Ramos (cell line): Measurements from ENCODE around the gene TMEM240.

Experiments used
- in situ Hi-C: fragments of 300-500 bp; cut with MboI; formaldehyde crosslinking; loops from one replicate; pipeline ENCODE4 v1.14.3; 2022; ENCODE audit warnings: low sequenced_read_pairs; ENCODE audit not compliant: unreplicated experiment

The TMEM240 gene

DNA sequence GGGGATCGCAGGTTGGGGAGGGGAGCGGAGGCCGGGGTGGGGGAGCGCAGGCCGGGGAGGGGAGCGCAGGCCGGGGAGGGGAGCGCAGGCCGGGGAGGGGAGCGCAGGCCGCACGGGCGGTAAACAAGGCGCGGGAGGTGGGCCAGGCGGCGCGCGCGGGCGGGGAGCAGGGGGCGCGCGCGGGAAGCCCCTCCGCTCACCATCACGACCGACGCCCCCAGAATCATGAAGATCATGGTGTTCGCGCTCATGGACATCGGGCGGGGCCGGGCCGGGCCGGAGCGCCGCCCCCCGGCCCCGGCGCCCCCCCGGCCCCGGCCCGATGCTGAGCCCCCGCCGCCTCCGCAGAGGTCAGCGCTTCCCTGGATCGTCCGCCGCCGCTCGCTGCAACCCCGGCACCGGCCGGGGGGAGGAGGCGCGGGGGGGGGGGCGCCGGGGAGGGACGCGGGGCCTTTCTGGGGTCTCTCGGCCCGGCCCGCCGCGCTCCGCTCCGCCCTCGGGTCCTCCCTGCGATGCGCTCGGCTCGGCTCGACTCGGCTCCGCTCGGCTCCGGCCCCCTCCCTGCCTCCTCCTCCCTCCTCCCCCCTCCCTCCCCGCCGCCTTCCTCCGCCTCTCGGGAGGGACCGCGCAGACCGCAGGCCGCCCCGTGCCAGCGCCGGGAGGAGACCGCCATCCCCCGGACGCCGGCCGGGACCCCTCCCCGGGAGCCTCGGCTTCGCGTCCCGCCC lies at the start of gene TMEM240:
Gene TMEM240 (minus strand): TSS at position 535 of the 728 bp plus-strand sequence. CDS start 278 bp downstream, at position 257.
- in situ Hi-C loops: no loop called here

DNA sequence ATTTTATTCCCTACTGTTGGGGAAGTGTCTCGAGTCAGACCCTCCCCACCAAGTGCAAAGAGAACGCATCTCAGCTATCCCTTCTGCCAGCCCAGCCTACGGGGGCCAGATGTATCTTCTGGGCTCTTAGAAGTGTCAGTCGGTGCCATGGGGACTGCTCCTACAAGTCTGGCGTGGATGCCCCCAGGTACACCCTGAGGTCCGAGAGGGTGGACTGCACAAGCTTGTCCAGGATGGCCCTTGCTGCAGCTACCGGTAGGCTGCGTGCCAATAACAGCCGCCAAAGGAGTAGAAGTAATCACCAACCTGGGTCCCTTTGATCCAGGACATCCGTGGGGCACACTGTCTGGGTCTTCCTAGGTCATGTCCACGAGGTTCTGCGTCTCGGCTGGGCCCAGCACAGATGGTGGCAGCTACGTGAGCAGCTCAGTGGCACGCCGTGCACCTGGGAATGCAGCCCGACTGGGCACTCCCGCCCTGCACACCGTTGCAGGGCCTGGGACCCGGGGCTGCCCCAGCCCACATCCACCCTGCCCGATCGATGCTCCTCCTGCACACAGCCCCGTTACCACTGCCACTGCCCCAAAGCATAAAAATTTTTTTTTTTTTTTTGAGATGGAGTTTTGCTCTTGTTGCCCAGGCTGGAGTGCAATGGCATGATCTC lies 43.1 kb upstream of the TMEM240 start:
- in situ Hi-C loops: no loop called here

DNA sequence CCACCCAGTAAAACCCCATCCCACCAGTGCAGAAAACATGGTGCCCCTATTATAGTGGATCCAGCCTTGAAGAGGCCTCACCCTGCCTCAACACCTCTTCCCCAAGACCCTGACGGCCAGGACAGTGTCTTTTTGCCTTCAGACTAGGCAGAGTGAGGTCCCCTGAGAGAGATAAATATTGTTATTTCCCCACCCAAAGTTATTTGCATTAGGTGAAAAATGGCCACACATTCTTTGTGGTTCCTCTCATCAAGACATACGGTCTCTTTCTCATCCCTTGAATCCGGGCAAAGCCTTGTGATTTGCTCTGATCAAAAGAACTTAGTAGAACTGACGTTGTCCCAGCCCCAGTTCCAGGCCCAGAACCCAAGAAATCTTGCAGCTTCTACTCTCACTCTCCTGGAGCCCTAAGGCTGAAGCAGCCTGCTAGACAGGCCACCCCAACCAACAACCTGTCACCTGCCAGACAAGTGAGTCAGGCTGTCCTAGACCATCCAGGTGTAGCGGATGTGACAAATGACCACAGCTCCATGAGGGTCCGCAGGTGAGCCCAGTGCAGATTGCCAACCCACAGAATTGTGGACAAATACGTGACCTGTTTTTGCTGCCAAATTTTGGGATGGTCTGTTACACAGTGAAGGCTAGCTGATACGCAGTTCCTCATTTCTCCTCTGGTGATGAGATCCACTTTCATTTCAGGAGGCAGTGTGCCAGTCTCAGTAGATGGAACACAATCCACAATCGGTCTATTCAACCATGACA lies 42.3 kb upstream of the TMEM240 start:
- in situ Hi-C loops: no loop called here

DNA sequence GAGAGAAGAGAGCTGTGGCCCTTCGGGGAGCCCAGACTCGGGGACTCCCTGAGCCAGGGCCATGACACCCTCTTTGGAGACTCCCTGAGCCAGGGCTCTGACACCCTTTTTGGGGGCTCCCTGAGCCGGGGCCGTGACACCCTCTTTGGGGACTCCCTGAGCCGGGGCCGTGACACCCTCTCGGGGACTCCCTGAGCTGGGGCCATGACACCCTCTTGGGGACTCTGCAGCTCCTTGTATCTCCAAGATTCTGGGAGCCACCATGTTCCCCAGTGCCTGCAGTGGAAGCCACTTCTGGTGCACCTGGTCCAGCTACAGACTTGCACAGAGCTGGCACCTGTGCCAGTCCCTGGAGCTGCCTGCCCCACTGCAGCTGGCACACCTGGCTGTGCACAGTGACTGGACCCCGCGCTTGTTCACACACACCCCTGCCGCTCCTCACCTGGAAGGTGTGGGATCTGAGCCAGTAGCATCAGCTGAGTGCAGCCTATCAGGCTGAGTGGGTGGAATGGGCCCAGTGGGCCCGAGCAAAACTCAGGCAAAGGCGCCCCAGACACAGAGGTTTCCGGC lies 38.0 kb upstream of the TMEM240 start:
- in situ Hi-C loops: no loop called here

DNA sequence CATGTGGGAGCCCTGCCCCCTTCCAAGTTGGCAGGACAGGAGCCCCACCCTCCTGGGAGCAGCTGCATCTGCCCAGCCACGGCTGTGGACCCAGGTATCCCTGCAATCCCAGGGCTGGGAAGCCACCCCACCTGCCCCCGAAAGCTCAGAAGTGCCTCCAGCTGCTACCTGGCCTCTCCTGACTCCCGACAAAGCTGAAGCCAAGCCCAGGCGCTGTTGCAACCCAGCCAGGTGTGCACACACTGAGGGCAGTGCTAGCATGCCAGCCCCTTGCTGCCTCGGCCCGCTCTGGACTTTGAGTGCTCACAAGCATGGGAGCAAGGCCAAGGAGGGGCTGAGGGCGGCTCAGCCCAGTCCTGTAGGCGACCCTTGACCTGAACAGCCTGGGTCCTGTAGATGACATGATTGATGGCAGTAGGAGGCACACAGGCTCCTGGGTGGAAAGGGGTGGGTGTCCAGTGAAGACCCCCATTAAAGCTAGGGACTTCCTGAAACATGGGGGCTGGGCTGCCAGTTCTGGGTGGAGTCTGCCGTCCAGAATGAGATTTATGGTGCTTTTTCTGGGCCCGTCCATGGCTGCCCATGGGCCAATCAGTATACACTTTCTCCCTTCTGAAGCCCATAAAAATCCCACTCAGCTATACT lies 37.1 kb upstream of the TMEM240 start:
- in situ Hi-C loops: no loop called here

DNA sequence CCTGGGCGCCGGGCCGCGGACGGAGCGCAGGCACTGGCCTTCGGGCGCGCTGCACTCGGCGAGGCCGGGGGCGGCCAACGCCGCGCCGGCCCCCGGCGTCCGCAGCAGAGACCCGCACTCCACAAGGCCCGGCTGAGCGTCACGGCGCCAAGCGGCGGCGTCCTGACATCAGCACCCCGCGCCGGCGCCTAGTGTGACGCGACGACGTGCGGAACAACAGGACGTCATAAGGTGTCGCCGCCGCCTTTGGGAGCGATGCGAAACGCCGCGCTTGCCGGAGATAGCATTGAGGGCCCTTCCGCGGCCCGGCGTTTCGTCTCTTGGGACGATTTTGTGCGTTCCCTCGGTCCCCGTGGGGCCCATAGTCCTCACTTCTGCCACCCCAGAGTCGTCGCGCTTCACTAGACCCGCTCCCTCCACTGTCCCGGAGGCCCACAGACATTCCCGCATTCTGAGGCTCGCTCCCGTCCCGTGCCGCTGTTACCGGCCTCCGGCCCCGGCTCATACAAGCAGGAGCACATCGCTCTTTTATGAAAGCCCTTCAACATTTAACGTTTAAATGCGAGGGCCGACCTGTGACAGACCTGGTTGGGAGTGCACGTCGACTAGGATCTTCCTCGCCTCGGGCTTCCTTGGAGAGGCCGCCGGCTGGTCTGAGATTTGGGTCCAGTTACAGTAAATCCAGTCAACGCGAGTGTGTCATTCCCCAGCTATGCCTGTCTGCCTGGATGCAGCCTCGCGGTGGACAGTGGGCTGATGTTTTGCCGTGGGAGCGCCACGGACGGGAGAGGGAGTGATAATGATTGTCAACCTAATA lies 34.5 kb upstream of the TMEM240 start, which contains the start of gene SSU72:
Gene SSU72 (minus strand): TSS at position 143 of the 817 bp plus-strand sequence. CDS start 306 bp downstream, outside the sequence.
- in situ Hi-C loops: no loop called here

DNA sequence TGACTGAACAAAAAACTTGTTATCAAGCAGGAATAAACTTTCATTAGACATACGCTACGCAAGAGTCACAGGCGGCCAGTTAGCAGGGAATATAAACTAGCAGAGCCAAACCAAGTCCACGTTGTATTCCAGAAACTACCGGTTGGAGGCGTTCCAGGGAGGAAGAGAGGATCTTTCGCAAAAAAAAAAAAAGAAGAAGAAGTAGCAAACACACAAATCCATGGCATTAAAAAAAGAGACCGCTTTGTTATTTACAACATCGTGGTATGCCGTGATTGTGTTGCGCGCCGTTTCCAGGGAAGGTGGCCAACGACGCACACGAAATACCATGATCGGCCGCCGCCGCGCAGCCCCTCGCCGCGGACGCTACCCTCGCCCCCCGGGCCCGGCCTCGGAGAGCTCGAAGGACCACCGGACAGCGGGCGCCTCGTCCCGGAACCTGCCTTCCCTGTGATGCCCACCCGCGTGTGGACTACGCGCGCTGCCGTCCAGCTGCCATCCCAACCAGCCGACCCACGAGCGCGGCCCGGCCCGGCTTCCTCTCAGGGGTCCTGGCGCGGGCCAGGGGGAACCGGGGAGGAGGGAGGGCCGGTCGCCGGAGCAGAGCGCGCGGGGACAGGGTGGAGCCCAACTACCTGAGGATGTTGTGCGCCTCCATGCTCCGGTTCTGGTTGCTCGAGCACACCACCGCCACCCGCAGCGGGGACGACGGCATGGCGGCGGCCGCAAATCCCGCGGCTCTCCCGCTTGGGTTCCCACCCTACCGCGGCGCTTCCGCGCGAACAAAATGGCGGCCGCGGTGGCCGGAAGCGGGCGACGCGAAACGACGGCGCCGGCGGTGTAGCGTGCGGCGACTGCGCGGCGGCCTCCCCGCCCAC lies 33.7 kb upstream of the TMEM240 start:
- in situ Hi-C loops: no loop called here

DNA sequence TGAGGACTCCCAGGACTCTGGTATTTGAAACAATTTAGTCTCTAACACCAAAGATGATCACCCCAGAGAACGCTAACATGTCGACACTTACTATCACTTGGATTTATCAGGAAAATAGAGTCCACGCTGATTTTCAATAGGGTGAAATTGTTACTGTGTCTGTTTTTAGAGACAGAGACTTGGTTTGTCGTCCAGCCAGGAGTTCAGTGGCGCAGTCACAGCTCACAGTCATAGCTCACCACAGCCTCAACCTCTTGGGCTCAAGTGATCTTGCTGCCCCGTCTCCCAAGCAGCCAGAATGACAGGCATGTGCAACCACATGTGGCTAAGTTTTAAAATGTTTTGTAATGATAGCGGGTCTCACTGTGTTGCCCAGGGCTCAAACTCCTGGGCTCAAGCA lies 28.9 kb upstream of the TMEM240 start:
- in situ Hi-C loops: no loop called here

DNA sequence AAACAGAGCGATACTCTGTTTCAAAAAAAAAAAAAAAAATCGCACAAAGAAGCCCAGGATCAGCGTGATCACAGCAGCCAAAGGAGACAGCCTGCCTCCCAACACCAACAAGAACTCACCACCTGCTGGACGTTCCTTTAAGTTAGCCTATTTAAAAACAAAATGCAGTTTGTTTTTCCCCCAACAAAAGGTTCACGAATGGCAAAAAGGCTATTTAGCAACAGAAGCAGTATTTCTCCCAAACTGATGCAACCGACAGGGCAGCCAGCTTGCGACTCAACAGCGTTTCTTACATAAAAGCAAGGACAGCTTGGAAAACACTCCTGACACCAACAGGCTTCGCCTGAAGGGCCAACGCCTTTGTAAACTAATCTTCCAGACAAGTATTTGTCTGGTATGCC lies 27.5 kb upstream of the TMEM240 start:
- in situ Hi-C loops: no loop called here

DNA sequence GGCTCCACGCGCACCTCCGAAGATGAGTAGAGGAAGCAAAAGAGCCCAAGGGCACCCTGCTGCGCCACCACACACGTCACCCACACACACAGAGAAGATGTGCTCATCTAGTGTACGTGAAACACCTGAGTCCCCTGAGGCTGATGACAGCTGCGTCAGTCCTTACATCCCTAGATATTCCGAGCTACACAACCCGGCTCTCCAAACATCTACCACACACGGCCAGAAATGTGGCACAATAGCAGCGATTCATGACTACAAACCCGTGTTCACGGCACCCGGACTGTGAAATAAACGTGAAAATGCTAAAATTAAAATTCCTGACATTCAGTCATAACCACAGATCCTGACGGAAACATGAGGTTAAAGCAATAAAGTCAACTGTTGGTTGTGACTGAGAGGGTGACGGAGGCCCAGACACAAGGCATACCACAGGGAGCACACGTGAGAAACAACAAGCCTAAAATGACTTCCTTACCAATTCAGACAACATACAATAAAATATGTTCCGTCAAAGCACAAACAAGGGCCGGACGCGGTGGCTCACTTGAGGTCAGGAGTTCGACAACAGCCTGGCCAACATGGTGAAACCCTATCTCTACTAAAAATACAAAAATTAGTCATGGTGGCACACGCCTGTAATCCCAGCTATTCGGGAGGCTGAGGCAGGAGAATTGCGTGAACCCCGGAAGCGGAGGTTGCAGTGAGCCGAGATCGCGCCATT lies 26.9 kb upstream of the TMEM240 start:
- in situ Hi-C loops: no loop called here

DNA sequence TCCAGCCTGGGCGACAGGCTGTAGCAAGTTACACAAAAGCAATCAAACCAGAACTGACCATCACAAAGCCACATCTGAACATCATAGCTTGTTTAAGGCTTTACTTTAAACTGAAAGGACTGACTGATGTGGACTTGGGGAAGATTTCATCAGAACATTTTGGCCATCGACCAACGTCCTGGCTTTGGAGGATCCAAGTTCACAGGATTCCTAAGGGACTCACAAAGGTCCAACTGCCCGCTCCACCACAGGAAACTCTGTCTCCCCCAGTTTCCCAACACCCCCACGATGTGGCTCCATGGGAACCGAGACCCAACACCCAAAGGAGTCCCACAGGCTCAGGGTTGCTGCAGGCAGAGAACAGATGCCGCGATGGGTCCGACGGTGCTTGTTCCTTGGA lies 24.9 kb upstream of the TMEM240 start:
- in situ Hi-C loops: no loop called here

DNA sequence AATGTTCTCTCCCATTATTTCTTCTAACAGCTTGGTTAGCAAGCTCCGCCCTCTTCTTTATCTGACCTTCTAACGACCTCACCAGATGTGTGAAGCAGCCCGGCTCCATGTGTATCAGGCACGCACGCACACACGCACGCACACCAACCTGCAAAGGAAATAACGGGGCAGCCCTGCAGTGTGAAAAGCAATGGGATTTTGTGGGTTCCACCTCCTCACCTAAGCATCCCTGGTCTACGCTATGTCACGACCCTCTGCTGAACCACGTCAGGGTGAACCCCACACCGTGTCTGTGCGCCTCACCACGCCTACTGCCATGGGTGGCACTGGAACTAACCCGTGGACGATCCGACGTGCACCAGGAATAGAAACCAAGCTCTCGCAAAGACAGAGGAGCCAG lies 23.8 kb upstream of the TMEM240 start:
- in situ Hi-C loops: no loop called here

DNA sequence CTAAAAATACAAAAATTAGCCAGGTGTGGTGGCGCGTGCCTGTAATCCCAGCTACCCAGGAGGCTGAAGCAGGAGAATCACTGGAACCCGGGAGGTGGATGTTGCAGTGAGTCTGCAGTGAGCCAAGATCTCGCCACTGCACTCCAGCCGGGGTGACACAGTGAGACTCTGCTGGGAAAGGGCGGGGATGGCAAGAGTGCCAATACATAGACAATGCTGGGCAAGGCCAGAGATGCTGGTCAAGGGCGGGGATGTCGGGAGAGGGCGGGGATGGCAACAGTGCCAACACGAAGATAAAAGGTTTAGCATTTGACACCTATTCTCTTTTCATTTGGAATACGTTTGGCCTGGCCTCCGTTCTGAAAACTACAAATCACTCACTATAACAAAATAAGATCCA lies 23.3 kb upstream of the TMEM240 start:
- in situ Hi-C loops: no loop called here

DNA sequence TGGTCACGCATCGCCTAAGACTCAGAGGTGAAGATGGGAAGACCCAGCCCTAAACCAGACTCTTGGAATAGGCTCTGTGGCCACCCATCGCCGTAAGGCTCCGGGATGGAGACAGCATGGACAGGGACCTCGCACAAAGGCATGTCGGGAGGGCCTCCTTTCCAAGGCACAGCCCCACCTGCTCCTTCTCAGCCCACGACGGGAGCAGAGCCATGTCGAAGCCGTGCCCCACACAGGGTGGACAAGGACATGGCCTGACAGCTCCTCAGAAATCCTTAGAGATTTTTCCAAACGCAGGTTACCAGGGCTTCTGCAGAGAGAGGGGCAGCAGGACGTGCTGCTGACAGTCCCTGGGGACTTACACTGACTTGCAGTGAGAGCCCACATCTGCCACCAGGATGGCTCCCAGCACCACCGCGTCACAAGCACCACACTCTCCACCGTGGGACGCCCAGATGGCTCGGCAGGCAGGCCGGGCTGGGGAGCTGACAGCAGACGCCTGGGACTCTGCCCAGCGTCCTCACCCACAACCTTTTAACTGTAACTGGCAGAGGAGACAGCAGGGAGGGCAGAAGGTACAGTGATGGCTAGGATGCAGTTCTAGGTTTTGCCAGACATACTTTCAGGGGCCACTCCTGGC lies 22.3 kb upstream of the TMEM240 start:
- in situ Hi-C loops: no loop called here

DNA sequence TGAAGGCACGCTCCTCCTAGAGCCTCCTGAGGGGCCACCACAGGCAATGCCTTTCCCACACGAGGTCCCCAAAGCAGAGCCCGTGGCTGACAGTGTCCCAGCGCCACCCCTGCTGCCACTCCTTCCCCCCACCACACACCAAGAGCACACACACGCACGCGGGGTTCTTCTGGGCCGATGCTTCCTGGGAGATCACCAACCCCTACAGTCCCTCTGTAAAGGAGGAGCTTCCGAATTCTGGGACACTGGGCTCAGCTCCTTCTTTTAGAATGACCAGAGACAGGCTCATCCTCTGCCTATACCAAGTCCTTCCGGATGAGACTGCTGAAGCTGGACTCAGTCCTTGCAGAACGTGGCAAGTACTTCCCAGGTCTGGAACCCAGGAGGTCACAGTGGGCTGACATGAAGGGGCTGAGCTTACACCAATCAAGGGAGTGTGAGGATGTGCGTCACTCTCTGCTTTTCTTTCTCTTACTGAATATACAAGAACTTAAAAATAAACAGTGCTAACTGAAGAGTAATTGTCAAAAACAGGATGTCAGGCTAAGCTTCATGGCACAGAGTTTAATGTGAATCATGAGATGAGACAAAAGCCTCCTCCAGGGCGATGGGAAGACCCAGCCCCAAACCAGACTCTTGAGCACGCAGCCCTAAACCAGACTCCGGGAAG lies 21.5 kb upstream of the TMEM240 start:
- in situ Hi-C loops: no loop called here

DNA sequence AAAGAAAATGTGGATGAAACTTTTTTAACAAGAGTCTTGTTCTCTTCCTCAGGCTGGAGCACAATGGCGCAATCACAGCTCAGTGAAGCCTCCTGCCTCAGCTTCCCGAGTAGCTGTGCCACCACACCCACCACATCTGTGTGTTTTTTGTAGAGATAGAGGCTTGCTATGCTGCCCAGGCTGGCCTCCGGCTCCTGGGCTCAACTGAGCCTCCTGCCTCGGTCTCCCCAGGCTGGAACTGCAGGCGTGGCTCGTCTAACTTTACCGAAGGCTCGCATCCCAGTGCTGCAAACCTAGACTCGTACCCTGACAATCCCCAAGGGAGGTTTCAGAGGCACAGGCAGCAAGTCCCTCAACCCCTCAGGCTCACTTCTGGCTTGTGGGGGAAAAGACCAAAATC lies 19.8 kb upstream of the TMEM240 start:
- in situ Hi-C loops: no loop called here

DNA sequence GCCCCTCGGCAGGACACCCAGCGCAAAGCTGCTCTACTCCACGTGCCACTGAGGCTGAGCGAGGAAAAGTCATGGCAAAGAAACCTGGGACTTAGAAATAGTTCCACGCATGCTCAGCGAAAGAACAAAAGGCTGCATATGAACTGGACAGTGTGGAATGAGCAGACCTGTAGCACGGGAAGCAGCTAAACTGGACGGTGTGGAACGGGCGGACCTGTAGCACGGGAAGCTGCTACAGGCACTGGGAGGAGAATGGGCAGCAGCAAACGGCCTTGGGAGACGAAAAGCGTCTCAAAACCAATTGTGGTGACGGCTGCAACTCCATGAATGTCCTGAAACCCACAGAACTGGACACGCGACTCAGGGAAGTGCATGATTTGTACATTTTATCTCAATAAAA lies 18.6 kb upstream of the TMEM240 start:
- in situ Hi-C loops: no loop called here
